HG03108 (cell line): ENCODE measurements around the gene PDE11A.
A peak's percentile ranks its signal among the peaks of the same experiment; 100 is the strongest.
"Not testable (repeated sequence)": the region's sequence is repeated elsewhere in the genome, so short reads cannot be mapped to it uniquely, and the experiment has no call there.

Experiments used
- ATAC-seq: cut with Tn5 transposase; IDR thresholded peaks from one replicate; pipeline ENCODE4 v1.9.1; 2021; ENCODE audit warnings: moderate library complexity; ENCODE audit not compliant: unreplicated experiment

PDE11A gene

GRCh38 chr2:178009813-178010212 is 62.8 kb downstream of the PDE11A start:
- ATAC-seq, result no peak

DNA sequence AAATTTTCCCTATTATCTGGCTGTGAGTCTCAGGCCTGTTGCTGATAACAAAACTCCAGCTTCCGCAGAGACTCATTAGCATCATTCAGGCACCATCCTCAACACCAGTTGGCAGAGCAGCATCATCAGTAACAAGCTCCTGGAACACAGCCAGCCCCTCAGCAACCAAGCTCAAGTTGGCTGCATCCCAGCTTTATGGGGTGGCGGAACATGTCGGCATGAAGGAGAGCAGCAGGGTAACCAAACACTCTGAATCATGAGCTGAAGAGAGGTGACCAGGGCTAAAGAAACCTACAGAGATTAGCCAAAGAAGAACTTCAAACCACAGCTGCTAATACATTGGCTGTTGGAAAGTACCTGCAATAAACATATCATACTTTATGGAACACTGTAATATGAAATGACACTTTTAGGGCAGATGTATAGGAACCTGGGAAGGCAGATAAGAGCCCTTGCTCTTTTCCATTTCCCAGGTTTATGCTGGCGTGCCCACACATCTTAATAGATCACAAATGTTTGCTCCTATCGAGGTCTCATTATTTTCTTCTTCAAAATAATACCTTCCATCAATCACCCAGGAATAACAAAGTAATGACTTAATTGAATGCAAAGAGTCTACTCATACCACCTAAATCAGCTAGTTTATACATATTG is 63.8 kb downstream of the PDE11A start:
- no peak for ATAC-seq

DNA sequence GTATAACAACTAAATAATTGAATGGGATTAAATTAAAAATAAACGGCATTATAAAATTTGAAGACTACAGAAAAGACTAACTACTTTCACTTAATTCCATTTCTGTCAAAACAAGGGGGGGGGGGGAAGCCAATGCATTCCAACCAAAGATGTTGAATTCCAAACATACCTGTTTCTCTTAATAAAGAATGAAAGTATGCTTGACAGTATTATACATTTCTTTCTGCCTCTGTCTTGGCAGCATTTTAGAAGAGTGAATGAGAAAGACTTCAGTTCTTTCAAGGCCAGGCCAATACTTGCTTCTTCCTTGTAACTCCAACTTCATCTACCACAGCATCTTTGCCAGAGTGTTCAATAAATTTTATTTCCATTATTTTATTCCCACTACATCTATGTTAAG is 65.9 kb downstream of the PDE11A start:
- ATAC-seq, result no peak

DNA sequence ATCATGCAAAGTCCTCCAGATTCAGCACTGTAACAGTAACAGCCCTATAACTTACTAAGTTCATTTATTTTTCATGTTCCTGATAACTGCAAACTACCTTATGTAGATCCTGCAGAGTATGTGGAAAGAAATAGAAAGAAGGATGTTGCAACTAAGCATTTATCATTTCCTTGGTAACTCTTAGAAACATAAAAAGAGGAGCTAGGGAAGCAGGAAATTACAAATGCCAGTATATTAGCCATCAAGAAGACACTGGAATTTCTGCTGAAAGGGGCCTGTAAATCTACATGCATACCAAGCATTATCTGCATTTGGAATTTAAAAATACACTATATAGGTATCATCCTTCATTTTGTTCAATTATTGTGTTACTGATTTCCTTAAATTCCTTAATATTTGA is 66.8 kb downstream of the PDE11A start:
- ATAC-seq, result no peak

- no peak for ATAC-seq
Measured at GRCh38 chr2:178002038-178002437, 70.5 kb downstream of the PDE11A start.

DNA sequence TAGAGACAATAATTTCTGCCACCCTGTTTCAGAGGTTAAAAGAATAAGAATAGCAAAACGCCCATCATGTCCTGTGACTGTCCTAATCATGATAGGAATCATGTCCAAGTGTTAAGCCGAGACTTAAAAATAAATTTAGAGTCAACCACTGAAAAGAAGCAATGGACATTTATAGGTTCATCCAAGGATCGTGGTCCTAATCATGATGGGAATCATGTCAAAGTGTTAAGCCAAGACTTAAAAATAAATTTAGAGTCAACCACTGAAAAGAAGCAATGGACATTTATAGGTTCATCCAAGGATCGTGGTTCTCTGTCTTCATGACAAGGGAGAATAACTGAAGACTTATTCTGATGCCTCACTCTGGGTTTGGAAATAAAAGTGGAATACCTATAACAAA is 73.6 kb downstream of the PDE11A start:
- ATAC-seq, result no peak

- no peak for ATAC-seq
Measured at GRCh38 chr2:177998006-177998405, 74.6 kb downstream of the PDE11A start.

- ATAC-seq, result no peak
Measured at GRCh38 chr2:177992992-177993391, 79.6 kb downstream of the PDE11A start.

- no peak for ATAC-seq
Measured at GRCh38 chr2:177989029-177989885, 83.3 kb downstream of the PDE11A start.

DNA sequence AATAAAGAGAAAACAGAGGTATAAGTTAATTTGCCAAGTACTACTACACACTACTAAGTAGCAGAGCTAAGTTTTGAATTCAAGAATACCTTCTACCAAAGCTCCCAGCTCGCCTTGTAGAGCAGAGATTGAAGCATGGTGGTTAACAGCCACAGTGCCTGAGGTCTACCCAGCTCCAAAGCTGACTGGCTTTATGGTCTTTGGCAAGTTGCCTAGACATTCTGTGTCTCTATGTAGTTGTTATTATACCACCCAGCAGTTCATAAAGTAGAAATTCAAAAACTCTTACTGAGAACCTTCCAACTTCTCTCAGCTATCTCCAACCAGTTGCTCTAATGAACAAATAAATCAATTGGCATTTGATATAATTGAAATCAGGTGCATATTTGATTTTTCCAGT is 87.8 kb downstream of the PDE11A start:
- no peak for ATAC-seq

GRCh38 chr2:177983183-177983788 is 89.3 kb downstream of the PDE11A start:
- ATAC-seq, result peak; percentile 76

DNA sequence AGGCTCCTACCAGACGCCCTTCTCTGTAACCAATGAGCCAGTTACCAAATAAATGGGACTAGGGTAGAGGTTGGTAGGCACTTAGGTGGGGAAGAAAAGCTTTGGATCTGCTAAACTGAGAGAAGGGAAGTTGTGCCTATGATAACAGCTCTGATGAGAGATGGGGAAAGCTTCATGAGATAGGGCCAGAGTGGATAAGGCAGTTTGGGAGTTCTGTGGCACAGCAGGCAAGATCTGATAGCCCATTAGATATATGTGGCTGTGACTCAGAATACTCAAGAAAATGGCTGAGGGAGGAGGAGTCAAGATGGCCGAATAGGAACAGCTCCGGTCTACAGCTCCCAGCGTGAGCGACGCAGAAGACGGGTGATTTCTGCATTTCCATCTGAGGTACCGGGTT is 99.8 kb downstream of the PDE11A start:
- no peak for ATAC-seq

GRCh38 chr2:177972123-177972522 is 100.5 kb downstream of the PDE11A start:
- ATAC-seq, result no peak

GRCh38 chr2:177970670-177971454 is 101.7 kb downstream of the PDE11A start:
- ATAC-seq, result no peak

DNA sequence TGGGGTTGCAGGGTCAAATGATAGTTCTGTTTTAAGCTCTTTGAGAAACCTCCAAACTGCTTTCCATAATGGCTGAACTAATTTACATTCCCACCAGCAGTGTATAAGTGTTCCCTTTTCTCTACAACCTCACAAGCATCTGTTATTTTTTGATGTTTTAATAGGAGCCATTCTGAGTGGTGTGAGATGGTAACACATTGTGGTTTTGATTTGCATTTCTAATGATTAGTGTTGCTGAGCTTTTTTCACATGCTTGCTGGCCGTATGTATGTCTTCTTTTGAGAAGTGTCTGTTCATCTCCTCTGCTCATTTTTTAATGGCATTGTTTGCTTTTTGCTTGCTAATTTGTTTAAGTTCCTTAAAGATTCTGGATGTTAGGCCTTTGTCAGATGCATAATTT is 107.7 kb downstream of the PDE11A start:
- no peak for ATAC-seq

GRCh38 chr2:177952151-177952550 is 120.4 kb downstream of the PDE11A start:
- ATAC-seq, result no peak

GRCh38 chr2:177947598-177947997 is 125.0 kb downstream of the PDE11A start:
- ATAC-seq, result not testable (repeated sequence)

GRCh38 chr2:177944530-177944929 is 128.0 kb downstream of the PDE11A start:
- not testable (repeated sequence) for ATAC-seq

- ATAC-seq, result no peak
Measured at GRCh38 chr2:177942731-177943130, 129.8 kb downstream of the PDE11A start.

GRCh38 chr2:177939211-177939610 is 133.4 kb downstream of the PDE11A start:
- ATAC-seq, result no peak

GRCh38 chr2:177930916-177931315 is 141.7 kb downstream of the PDE11A start:
- ATAC-seq, result no peak
